A549 (cell line): ENCODE results near the gene NFATC2. TPM values are rescaled to one million over a fixed set of nuclear protein-coding genes. Genes with fewer than 3 reads are reported as not detected.

Experiments used
- ATAC-seq, 2 experiments: fragments of 200-7000 bp in 1 of 2; fragments of >200 bp in 1 of 2; cut with Nextera tagmentation in 1 of 2; cut with Tn5 transposase in 1 of 2; 3 replicates each; pipeline versions ENCODE4 v1.8.0 to v1.9.1; 2018 to 2020; ENCODE audit warnings: mild to moderate bottlenecking in 1 of 2, moderate library complexity in 1 of 2
- CTCF ChIA-PET: fragments of 300-600 bp; sonication (Branson Sonifier 250); formaldehyde crosslinking; extraction: SDS; loops from one replicate; lab custom pipeline; 2021; ENCODE audit warnings: antibody characterized with exemption, inconsistent platforms; lab: Yijun Ruan, JAX
- POLR2A ChIA-PET: fragments of 350-600 bp; formaldehyde crosslinking; extraction: SDS; loops from one replicate; lab custom pipeline; 2021; ENCODE audit warnings: antibody characterized with exemption, inconsistent platforms; lab: Yijun Ruan, JAX
- DNase-seq, 2 experiments: peaks; one replicate each; pipeline versions ENCODE4 v3.0.0 to v3.0.0-alpha.2; 2011 to 2016; ENCODE audit warnings: low read depth in 1 of 2, low spot score in 1 of 2
- FAIRE-seq: peaks from 2 replicates; lab custom pipeline; 2011; peaks lifted over from hg19 to GRCh38; lab: Jason Lieb, UNC
- H3K27ac ChIP-seq, 2 experiments: fragments of >200 bp; sonication (Bioruptor Twin); formaldehyde crosslinking; 3 replicates each; pipeline ENCODE4 v1.5.1; 2016 to 2017
- H3K4me1 ChIP-seq: fragments of >200 bp; sonication (Bioruptor Twin); formaldehyde crosslinking; 3 replicates; pipeline ENCODE4 v1.6.1; 2016
- H3K4me2 ChIP-seq: fragments of >200 bp; sonication (Bioruptor Twin); formaldehyde crosslinking; 3 replicates; pipeline ENCODE4 v1.6.1; 2016
- H3K4me3 ChIP-seq: fragments of >200 bp; sonication (Bioruptor Twin); formaldehyde crosslinking; 3 replicates; pipeline ENCODE4 v1.5.1; 2016
- H3K9me3 ChIP-seq: fragments of >200 bp; sonication (Bioruptor Twin); formaldehyde crosslinking; 3 replicates; pipeline ENCODE4 v1.6.1; 2016
- BCL3 ChIP-seq: fragments of >200 bp; sonication (Bioruptor Twin); formaldehyde crosslinking; IDR thresholded peaks from 3 replicates; pipeline ENCODE4 v1.6.1; 2016
- CHD2 ChIP-seq: fragments of 150-350 bp; IDR thresholded peaks from 2 replicates; pipeline ENCODE4 v1.6.1; 2014; ENCODE audit warnings: low read length; ENCODE audit not compliant: partially characterized antibody
- CTCF ChIP-seq: fragments of >200 bp; sonication (Bioruptor Twin); formaldehyde crosslinking; IDR thresholded peaks from 3 replicates; pipeline ENCODE4 v1.5.1; 2016
- E2F6 ChIP-seq: IDR thresholded peaks from 2 replicates; pipeline ENCODE4 v1.6.1; 2012; ENCODE audit warnings: low read depth, borderline replicate concordance
- EHF ChIP-seq: fragments of 250-450 bp; sonication (Bioruptor Pico); IDR thresholded peaks from 2 replicates; pipeline ENCODE4 v1.5.0; 2020; ENCODE audit warnings: mild to moderate bottlenecking
- FOSB ChIP-seq: fragments of 250-450 bp; sonication (Bioruptor Pico); IDR thresholded peaks from 2 replicates; pipeline ENCODE4 v1.5.0; 2020; ENCODE audit warnings: mild to moderate bottlenecking, moderate library complexity
- HDAC2 ChIP-seq: fragments of 200-600 bp; sonication (generic); IDR thresholded peaks from 2 replicates; pipeline ENCODE4 v1.6.1; 2016
- HOXB13 ChIP-seq: fragments of 250-450 bp; sonication (Bioruptor Pico); IDR thresholded peaks from 2 replicates; pipeline ENCODE4 v1.5.0; 2020; ENCODE audit warnings: low read depth, mild to moderate bottlenecking, moderate library complexity
- KDM1A ChIP-seq: fragments of 200-600 bp; sonication (generic); IDR thresholded peaks from 2 replicates; pipeline ENCODE4 v1.6.1; 2016; ENCODE audit warnings: low read depth, mild to moderate bottlenecking
- KDM5A ChIP-seq: fragments of 200-600 bp; sonication (generic); IDR thresholded peaks from 2 replicates; pipeline ENCODE4 v1.6.1; 2016; ENCODE audit warnings: antibody characterized with exemption, mild to moderate bottlenecking
- MAX ChIP-seq: IDR thresholded peaks from 2 replicates; pipeline ENCODE4 v1.6.1; 2012
- NFE2L2 ChIP-seq: fragments of 150-350 bp; conservative IDR thresholded peaks from 2 replicates; pipeline ENCODE4 v1.6.1; 2014; ENCODE audit warnings: low read length
- RNF2 ChIP-seq: fragments of 200-600 bp; sonication (generic); IDR thresholded peaks from 2 replicates; pipeline ENCODE4 v1.6.1; 2016; ENCODE audit warnings: low read depth, mild to moderate bottlenecking, antibody characterized with exemption, moderate library complexity, borderline replicate concordance
- SMC3 ChIP-seq: fragments of >200 bp; sonication (Bioruptor Twin); formaldehyde crosslinking; IDR thresholded peaks from 3 replicates; pipeline ENCODE4 v1.6.1; 2018; ENCODE audit warnings: inconsistent platforms
- ZNF302 ChIP-seq: fragments of 250-450 bp; sonication (Bioruptor Pico); IDR thresholded peaks from 2 replicates; pipeline ENCODE4 v1.9.0; 2021; ENCODE audit warnings: inconsistent platforms, mild to moderate bottlenecking, moderate library complexity
- WGBS: methylation state at CpG from one replicate; pipeline ENCODE4 v1.1.6; 2017; ENCODE audit errors: missing lambda C conversion rate; 5-methylcytosine and 5-hydroxymethylcytosine counted together
- polyA plus RNA-seq, 4 experiments: library from polyadenylated mRNA; depleted of rRNA in 3 of 4; stranded (reverse); fragments of >200 nt; fragmentation: RNase III in 1 of 4; extraction: RNeasy Plus Mini Kit Qiagen cat#74134 plus additional on column Dnase treatment in 1 of 4; gene quantifications; 2 replicates in 3 of 4; 3 replicates in 1 of 4; pipeline ENCODE4 v1.2.3, GENCODE V29; 2011 to 2017

NFATC2 gene
- polyA plus RNA-seq, 2 of the 4 experiments (the other 2 are of a cell fraction): 0.75 to 1.6 TPM

- FAIRE-seq (no peak), ATAC-seq (no peak), DNase-seq (no peak)
- ChIA-PET POLR2A (no interaction called here), CTCF (interaction anchor here (0.6 to 4.8 kb wide), 4 partner anchors 34 to 188 kb away, joined by 3 to 25 read pairs (median 4); no protein-coding TSS in a partner anchor)
- peak overlapping the region in 1 of 2 experiments; percentile 22; a peak in 1 of 6 replicates for H3K27ac ChIP-seq
- 48% methylated on average over 16 of the region's 16 CpGs for WGBS
- no peaks in the 10 kb centered on the region for H3K9me3 ChIP-seq
- H3K4me3 ChIP-seq: peak overlapping the region; percentile 59; the same call in 1 of the 3 replicates
- peaks cover 40% of the 10 kb centered on the region for H3K4me1 ChIP-seq
- H3K4me2 ChIP-seq: peak overlapping the region; percentile 93
- no peak for TF ChIP-seq BCL3
- no peak for TF ChIP-seq KDM5A
- no peak for TF ChIP-seq HOXB13 (CRISPR knock-in tag)
- TF ChIP-seq CHD2: no peak
- no peak for TF ChIP-seq KDM1A
Observed at GRCh38 chr20:51560550-51561307, 18.2 kb upstream of the NFATC2 start.

GRCh38 chr20:51560042-51560441, 17.5 kb upstream of the NFATC2 start:
- FAIRE-seq: no peak
- no peaks in the 10 kb centered on the region for H3K9me3 ChIP-seq
- WGBS: 81% methylated on average over 1 of the region's 1 CpG
- 0 out of 3 replicates have a peak overlapping the region, but pooled peaks have one; percentile 93 for H3K4me2 ChIP-seq
- TF ChIP-seq HDAC2: 0 out of 2 replicates have a peak, but pooled peaks have one; percentile 33
- TF ChIP-seq MAX: no peak
- ATAC-seq: no peak
- H3K4me3 ChIP-seq: no peak overlapping the region
- CTCF ChIA-PET: interaction anchor here (1.2 kb wide), 1 partner anchor 188 kb away, joined by 4 read pairs; no protein-coding TSS in a partner anchor
- no peak for DNase-seq
- H3K4me1 ChIP-seq: peaks cover 34% of the 10 kb centered on the region
- POLR2A ChIA-PET: no interaction called here
- no peak overlapping the region for H3K27ac ChIP-seq

GRCh38 chr20:51554538-51555165, 12.1 kb upstream of the NFATC2 start:
- Histone ChIP-seq H3K4me2 (no peak overlapping the region), H3K27ac (no peak overlapping the region)
- CTCF ChIA-PET: interaction anchor here (1.4 to 2.2 kb wide), 5 partner anchors 8 to 567 kb away, joined by 3 to 6 read pairs (median 4); no protein-coding TSS in a partner anchor
- TF ChIP-seq SMC3 (no peak), NFE2L2 (no peak), KDM5A (no peak), EHF (no peak), E2F6 (no peak), RNF2 (no peak), FOSB (CRISPR knock-in tag) (no peak), CTCF (no peak), ZNF302 (CRISPR knock-in tag) (no peak)
- TF ChIP-seq, all 56 proteins: peak for 0
- POLR2A ChIA-PET: no interaction called here
- no peak overlapping the region for H3K4me3 ChIP-seq
- peaks cover 10% of the 10 kb centered on the region; the same call in 2 of the 3 replicates for H3K4me1 ChIP-seq
- FAIRE-seq (no peak), DNase-seq (no peak), ATAC-seq (peak in 1 of 2 experiments; percentile 15; a peak in 2 of 6 replicates)
- WGBS: 74% methylated on average over 11 of the region's 11 CpGs
- H3K9me3 ChIP-seq: no peaks in the 10 kb centered on the region
